Right atrium auricular region (tissue), 2 donors: ENCODE measurements around the gene CXCR6. TPM values are rescaled to one million over a fixed set of nuclear protein-coding genes. Genes with fewer than 3 reads are reported as not detected.
A peak's percentile ranks its signal among the peaks of the same experiment; 100 is the strongest.

Experiments used
- DNase-seq: peaks from one replicate; pipeline ENCODE4 v3.0.0-alpha.2; 2019; ENCODE audit warnings: low spot score
- H3K27ac ChIP-seq, 2 donors: fragments of 200-600 bp; sonication (generic); 1 replicate in 1 of 2; 2 replicates in 1 of 2; pipeline ENCODE4 v1.5.1; 2016 to 2019
- H3K27me3 ChIP-seq, 2 donors: fragments of 200-600 bp; sonication (generic); one replicate each; pipeline versions ENCODE4 v1.5.1 to v1.6.0; 2017 to 2019
- H3K36me3 ChIP-seq: fragments of 200-600 bp; sonication (generic); one replicate; pipeline ENCODE4 v1.5.1; 2016
- H3K4me1 ChIP-seq, 2 donors: fragments of 200-600 bp; sonication (generic); one replicate each; pipeline versions ENCODE4 v1.5.1 to v1.6.0; 2017 to 2019
- H3K4me3 ChIP-seq, 2 donors: fragments of 200-600 bp; sonication (generic); 1 replicate in 1 of 2; 2 replicates in 1 of 2; pipeline ENCODE4 v1.5.1; 2017 to 2019; ENCODE audit warnings: mild to moderate bottlenecking in 1 of 2, moderate library complexity in 1 of 2
- H3K9me3 ChIP-seq, 2 donors: fragments of 200-600 bp; sonication (generic); one replicate each; pipeline ENCODE4 v1.5.1; 2019
- CTCF ChIP-seq, 2 donors: fragments of 200-600 bp; sonication (generic); IDR thresholded peaks; one replicate each; pipeline ENCODE4 v1.5.1; 2019; ENCODE audit warnings: antibody characterized with exemption in 2 of 2
- total RNA-seq, 2 donors: library from RNA; depleted of rRNA; stranded (reverse); fragments of >200 nt; gene quantifications; one replicate each; pipeline ENCODE4 v1.1.0, GENCODE V29; 2016

The CXCR6 gene
- total RNA-seq, 2 donors from 2014 or later: 1.2 TPM; not detected in 1

- no peaks in the 10 kb centered on the region for H3K9me3 ChIP-seq
- peaks cover 0 to 21% of the 10 kb centered on the region in 2 donors for H3K4me1 ChIP-seq
- DNase-seq: no peak
- TF ChIP-seq CTCF (IDR thresholded peaks at IDR 0.05): no peak
- no peak overlapping the region for H3K27ac ChIP-seq
- H3K27me3 ChIP-seq: no peaks in the 10 kb centered on the region
- H3K4me3 ChIP-seq: no peak overlapping the region
- peaks cover 95% of the 10 kb centered on the region for H3K36me3 ChIP-seq
Observed at GRCh38 chr3:45979378-45979777, 36.1 kb downstream of the CXCR6 start.

GRCh38 chr3:45980229-45980813 lies 37.1 kb downstream of the CXCR6 start:
- TF ChIP-seq CTCF (IDR thresholded peaks at IDR 0.05): no peak
- Histone ChIP-seq H3K36me3 (peaks cover 90% of the 10 kb centered on the region), H3K27ac (no peak overlapping the region), H3K27me3 (no peaks in the 10 kb centered on the region), H3K4me3 (no peak overlapping the region), H3K4me1 (peaks cover 0 to 30% of the 10 kb centered on the region in 2 donors), H3K9me3 (no peaks in the 10 kb centered on the region)
- DNase-seq: no peak

- TF ChIP-seq CTCF (IDR thresholded peaks at IDR 0.05): no peak
- H3K4me3 ChIP-seq: no peak overlapping the region
- no peaks in the 10 kb centered on the region for H3K27me3 ChIP-seq
- peak overlapping the region in 1 of 2 donors; percentile 41 for H3K27ac ChIP-seq
- no peaks in the 10 kb centered on the region for H3K9me3 ChIP-seq
- no peak for DNase-seq
- H3K4me1 ChIP-seq: peaks cover 0 to 35% of the 10 kb centered on the region in 2 donors
- peaks cover 85% of the 10 kb centered on the region for H3K36me3 ChIP-seq
Observed at GRCh38 chr3:45980819-45981218, 37.6 kb downstream of the CXCR6 start.

GRCh38 chr3:45981346-45982074 lies 38.2 kb downstream of the CXCR6 start:
- no peaks in the 10 kb centered on the region for H3K27me3 ChIP-seq
- H3K36me3 ChIP-seq: peaks cover 79% of the 10 kb centered on the region
- no peak overlapping the region for H3K4me3 ChIP-seq
- no peak for TF ChIP-seq CTCF (IDR thresholded peaks at IDR 0.05)
- H3K9me3 ChIP-seq: no peaks in the 10 kb centered on the region
- H3K4me1 ChIP-seq: peaks cover 0 to 42% of the 10 kb centered on the region in 2 donors
- DNase-seq: no peak
- H3K27ac ChIP-seq: peak overlapping the region in 1 of 2 donors; percentile 41

GRCh38 chr3:45983770-45984169 lies 40.5 kb downstream of the CXCR6 start:
- TF ChIP-seq CTCF (IDR thresholded peaks at IDR 0.05): no peak
- Histone ChIP-seq H3K9me3 (no peaks in the 10 kb centered on the region), H3K4me1 (peaks cover 0 to 65% of the 10 kb centered on the region in 2 donors), H3K4me3 (no peak overlapping the region), H3K27me3 (no peaks in the 10 kb centered on the region), H3K36me3 (peaks cover 59% of the 10 kb centered on the region), H3K27ac (peak overlapping the region; percentile 98)
- DNase-seq: no peak
